HG03060 (cell line): ENCODE results near the gene GNAO1.

ENCODE experiments used
- ATAC-seq: cut with Tn5 transposase; IDR thresholded peaks from one replicate; pipeline ENCODE4 v1.9.1; 2021; ENCODE audit warnings: low read depth, moderate number of reproducible peaks; ENCODE audit not compliant: unreplicated experiment

The GNAO1 gene

GRCh38 chr16:56263711-56264608 lies 72.7 kb downstream of the GNAO1 start:
- ATAC-seq: no peak

- no peak for ATAC-seq
Measured at GRCh38 chr16:56264609-56264972, 73.3 kb downstream of the GNAO1 start.

GRCh38 chr16:56265184-56265583 lies 73.9 kb downstream of the GNAO1 start:
- ATAC-seq: no peak

DNA sequence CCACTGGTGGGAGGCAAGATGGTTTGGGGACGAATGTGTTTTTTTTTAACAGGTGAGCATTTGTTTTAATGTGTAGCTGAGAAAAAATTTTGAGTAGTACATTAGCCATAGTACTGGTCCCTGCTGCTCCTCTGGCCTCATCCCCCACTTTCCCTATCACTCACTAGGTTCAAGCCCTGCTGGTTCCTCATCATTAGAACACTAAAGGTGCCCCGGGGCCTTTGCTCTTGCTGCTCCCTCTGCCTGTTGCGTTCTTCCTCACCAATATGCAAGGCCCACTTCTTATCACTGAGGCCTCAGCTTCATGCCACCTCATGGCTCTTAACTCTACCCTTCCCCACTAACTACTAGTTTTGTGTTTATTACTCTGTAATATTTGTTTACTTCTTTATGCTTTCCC lies 74.5 kb downstream of the GNAO1 start:
- ATAC-seq: no peak

- ATAC-seq: no peak
Measured at GRCh38 chr16:56266641-56267607, 75.6 kb downstream of the GNAO1 start.

GRCh38 chr16:56267888-56268287 lies 76.6 kb downstream of the GNAO1 start:
- ATAC-seq: no peak

GRCh38 chr16:56268799-56269198 lies 77.5 kb downstream of the GNAO1 start:
- ATAC-seq: no peak

- no peak for ATAC-seq
Measured at GRCh38 chr16:56269281-56269680, 78.0 kb downstream of the GNAO1 start.

GRCh38 chr16:56269811-56270684 lies 78.8 kb downstream of the GNAO1 start:
- no peak for ATAC-seq

GRCh38 chr16:56270828-56271227 lies 79.5 kb downstream of the GNAO1 start:
- ATAC-seq: no peak

DNA sequence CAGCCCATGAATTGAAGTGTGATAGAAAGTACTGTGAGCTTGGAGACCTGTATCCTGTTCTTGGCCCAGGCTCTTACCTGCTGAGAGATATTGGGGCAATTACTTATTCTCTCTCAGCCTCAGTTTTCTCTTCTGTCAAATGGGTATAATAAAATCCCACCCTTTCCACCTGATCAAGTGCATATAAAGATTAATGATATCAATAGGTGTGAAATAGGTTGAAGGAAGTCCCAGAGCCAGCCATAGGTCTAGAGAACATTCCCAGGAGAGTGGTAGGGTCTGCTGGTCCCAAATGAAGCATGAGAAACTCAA lies 81.2 kb downstream of the GNAO1 start:
- ATAC-seq: no peak

DNA sequence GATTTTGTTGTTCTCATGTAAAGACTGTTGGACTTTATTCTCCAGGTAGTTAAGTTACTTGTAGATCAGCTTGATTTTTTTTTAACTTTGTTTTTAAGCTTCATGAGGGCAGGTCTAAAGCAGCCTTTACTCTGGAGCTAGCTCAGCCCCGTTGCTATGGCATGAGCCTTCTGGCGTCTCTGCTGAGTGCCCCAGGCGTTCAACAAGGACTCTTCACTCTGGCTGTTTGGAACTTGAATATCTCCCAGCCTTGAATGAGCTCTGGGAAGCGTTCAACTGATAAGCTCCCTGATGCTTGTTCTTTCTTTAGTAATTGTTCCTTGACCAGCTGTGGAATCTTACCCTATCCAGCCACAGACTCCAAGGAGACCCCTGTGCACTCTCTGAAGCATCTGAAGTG lies 82.3 kb downstream of the GNAO1 start:
- no peak for ATAC-seq

DNA sequence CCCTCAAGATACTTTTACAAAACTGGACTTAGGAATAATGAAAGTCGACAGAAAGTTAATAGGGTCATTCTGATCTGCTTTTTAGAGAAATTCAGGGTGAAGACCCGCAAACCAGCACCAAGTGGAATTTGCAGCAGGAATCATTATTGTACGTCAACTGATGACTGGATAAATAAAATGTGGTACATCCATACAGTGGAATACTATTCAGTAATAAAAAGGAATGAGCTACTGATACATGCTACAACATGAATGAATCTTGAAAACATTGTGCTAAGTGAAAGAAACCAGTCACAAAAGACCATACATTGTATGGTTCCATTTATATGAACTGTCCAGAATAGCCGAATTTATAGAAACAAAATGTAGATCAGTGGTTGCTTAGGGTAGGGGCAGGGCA lies 83.1 kb downstream of the GNAO1 start:
- ATAC-seq: no peak

DNA sequence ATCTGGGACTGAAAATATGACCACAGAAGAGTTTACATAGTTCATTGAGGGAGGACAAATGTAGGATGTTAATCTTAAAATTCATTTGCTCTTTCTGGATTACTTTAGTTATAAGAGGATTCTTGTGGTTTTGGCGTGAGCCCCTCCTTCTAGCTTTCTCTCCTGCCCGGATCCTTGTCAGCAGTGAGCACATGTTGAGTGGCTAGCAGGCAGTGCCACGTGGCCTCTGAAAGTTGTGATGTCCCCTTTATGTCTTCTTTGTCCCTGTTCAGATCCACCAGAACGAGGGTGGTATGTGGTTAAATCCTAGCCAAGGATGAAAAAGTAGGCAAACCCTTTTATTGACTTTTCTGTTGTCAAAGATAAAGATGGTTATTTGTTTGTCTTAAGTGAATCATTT lies 83.8 kb downstream of the GNAO1 start:
- no peak for ATAC-seq

DNA sequence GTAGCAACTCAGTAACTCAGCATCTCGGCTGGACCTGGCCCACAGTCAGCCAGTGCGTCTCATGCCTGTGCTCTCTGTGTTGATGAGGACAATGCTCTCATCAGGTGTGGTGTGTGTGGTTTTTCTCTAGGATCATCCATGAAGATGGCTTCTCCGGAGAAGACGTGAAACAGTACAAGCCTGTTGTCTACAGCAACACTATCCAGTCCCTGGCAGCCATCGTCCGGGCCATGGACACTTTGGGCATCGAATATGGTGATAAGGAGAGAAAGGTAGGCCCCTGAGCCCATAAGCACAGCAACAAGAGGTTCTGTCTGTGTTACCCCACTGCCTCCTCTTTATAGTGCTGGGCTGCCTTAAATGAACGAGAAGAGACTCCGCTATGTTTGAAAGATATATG lies 84.5 kb downstream of the GNAO1 start:
- no peak for ATAC-seq

GRCh38 chr16:56277075-56277474 lies 85.8 kb downstream of the GNAO1 start:
- ATAC-seq: no peak

DNA sequence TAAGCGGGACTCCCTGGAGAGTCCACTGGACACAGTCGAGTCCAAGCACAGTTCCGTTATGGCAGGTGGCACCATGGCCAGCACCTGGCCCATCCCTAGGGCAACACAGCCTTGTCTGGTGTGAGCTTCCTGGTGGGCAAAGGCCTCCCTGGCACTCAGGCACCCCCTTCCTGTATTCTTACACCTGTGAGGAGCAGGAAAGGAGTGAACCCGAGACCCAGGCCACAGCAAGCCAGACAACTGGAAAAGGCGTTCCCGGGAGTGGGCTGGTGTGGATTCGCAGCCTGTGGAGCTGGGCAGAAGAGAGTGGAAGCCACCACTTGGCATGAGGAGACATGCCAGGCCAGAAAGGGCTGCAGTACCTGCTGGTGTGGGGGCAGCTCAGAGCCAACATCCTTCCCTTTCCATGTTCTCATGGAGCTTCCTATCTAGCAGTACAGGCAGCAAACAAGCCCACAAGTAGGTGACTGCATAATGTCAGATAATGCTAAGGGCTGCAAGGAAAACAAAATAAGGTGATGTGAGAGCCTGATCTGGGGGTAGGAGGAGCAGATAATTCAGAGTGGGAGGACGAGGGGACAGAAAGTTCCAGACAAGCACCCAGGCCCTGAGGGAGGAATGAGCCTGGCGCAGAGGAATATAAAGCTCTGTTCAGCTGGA lies 87.0 kb downstream of the GNAO1 start:
- ATAC-seq: no peak

DNA sequence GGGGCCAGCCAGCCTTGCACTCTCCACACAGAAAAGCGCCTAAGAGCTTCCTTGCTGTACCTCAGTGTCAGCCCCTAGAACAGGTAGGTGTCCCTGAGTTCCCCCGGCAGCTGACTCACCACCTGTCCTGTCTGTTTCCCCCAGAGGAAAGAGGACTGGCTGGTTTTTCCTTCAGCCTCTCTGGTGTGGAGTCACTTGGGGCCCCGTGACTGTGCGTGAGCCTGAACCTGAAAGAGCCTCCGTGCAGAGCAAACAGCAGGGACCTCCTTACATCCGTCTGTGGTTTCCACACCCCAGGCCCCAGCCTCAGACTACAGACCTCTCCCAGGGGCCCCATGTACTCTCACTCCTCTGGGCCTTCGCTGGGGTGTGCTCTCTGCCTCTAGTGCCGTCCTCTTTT lies 87.8 kb downstream of the GNAO1 start:
- no peak for ATAC-seq

GRCh38 chr16:56279914-56280313 lies 88.6 kb downstream of the GNAO1 start:
- ATAC-seq: no peak

- no peak for ATAC-seq
Measured at GRCh38 chr16:56281249-56281805, 90.0 kb downstream of the GNAO1 start.
